Sigmoid colon (tissue), 4 donors: ENCODE results near the gene S100A2.

Experiments used
- CTCF ChIP-seq, 4 experiments: fragments of 450-650 bp in 3 of 4; fragments of 200-600 bp in 1 of 4; IDR thresholded peaks; one replicate each; pipeline ENCODE4 v1.5.1; 2016 to 2019; ENCODE audit warnings: antibody characterized with exemption in 4 of 4, mild to moderate bottlenecking in 3 of 4, moderate library complexity in 2 of 4
- EP300 ChIP-seq, 4 donors: sonication (generic); formaldehyde crosslinking; IDR thresholded peaks; one replicate each; pipeline ENCODE4 v1.6.1; 2017; ENCODE audit warnings: antibody characterized with exemption in 4 of 4
- POLR2A ChIP-seq, 2 donors: fragments of 450-650 bp; IDR thresholded peaks; one replicate each; pipeline ENCODE4 v1.6.1; 2016; ENCODE audit warnings: antibody characterized with exemption in 2 of 2, mild to moderate bottlenecking in 2 of 2, moderate library complexity in 2 of 2
- POLR2AphosphoS5 ChIP-seq, 4 donors: sonication (generic); formaldehyde crosslinking; IDR thresholded peaks; one replicate each; pipeline ENCODE4 v1.6.1; 2017; ENCODE audit warnings: antibody characterized with exemption in 4 of 4

GRCh38 chr1:153548722-153549688 lies 16.6 kb downstream of the S100A2 start, which contains the start of gene S100A3:
- TF ChIP-seq CTCF (IDR thresholded peaks at IDR 0.05) (no peak), POLR2AphosphoS5 (IDR thresholded peaks at IDR 0.05) (peak; percentile 5 to 84 (median 49)), EP300 (IDR thresholded peaks at IDR 0.05) (peak in 1 of 4 donors; percentile 88), POLR2A (IDR thresholded peaks at IDR 0.05) (no peak)
